Activated CD8-positive, alpha-beta memory T cell treated with anti-CD3 and anti-CD28 coated beads, Interleukin-2, amount 50 U/mL, for 48 hours (primary cell): Measurements from ENCODE around the gene OMA1.

Experiments used
- DNase-seq: peaks from one replicate; pipeline ENCODE4 v3.0.0-alpha.2; 2020

Gene OMA1

GRCh38 chr1:58456470-58456869 is 90.1 kb downstream of the OMA1 start:
- DNase-seq: no peak

DNA sequence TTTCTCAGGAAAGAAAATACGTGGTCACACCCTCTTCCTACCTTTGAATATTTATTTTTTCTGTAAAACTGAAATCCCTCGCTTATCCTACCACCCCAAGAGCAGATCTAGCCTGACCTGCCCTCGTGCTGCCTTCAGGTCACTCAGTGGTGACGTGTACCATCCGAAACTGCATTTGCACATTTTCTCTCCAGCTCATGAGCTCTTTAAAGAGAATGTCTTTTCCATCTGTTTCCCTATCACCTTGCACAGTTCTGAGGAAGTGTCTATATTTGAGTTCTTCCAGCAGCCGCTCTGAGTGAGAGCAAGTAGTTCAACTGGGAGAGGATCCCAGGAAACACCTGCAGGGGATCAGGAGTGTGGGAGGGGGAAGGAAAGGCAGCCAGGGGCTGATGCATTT is 91.7 kb downstream of the OMA1 start:
- DNase-seq: no peak

GRCh38 chr1:58454385-58454784 is 92.1 kb downstream of the OMA1 start:
- no peak for DNase-seq

- no peak for DNase-seq
Observed at GRCh38 chr1:58451560-58452191, 94.8 kb downstream of the OMA1 start.

GRCh38 chr1:58447886-58448285 is 98.6 kb downstream of the OMA1 start:
- DNase-seq: no peak

GRCh38 chr1:58447042-58447441 is 99.5 kb downstream of the OMA1 start:
- DNase-seq: no peak

DNA sequence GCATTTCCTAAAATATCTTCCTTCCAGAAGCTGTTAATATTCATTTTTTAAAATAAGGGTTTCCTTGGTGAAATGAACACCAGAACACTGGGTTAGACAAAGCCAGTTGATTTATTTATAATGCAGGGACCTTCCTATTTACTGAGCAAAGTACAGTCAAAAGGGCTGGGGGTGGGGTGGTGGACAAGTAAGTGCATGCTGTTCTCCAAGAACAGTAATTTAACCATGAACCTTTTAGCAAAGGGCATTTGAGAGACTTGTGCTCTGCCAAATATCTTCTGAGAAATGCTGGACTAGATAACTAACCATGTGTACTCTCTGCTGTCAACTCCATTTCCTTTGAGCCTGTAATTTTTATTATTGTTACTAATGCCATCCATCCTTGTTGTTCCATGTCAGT is 100.2 kb downstream of the OMA1 start:
- no peak for DNase-seq

DNA sequence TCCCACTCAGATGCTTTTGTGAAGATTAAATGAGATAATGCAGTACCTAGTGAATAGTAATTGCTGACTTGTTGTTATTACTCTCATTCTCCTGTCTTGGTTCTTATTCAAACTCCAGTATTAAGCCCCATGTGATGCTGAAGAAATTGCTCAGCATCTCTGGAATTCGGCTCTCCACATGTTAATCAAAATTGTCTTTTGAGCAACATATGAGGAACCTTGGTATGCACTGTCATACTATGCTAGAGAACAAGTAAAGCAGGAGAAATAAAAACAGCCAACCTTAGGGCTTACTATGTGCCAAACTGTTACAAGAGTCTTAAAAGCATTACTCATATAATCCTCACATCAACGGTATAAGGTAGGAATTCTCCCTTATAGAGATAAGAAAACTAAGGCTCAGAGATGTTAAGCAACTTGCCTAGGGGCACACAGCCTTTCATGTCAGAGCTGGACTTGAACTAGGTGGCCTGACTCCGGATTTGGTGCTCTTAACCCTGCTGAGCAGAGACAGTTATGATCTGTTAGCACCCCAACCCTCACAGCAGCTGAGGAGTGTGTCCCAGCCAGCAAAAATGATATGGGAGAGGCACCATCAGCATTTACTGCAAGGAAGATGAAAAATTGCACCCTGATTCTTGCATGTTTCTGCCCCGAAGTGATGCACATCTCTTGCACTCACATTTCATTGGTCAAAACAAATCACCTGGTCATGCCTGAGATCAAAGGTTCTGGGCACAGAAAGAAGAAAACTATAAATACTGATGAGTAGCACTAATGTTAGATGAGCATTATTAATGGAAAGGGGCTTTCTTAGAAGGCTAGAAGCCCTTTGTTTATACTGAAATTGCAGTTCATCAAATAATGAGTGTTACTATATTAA is 102.3 kb downstream of the OMA1 start:
- no peak for DNase-seq

DNA sequence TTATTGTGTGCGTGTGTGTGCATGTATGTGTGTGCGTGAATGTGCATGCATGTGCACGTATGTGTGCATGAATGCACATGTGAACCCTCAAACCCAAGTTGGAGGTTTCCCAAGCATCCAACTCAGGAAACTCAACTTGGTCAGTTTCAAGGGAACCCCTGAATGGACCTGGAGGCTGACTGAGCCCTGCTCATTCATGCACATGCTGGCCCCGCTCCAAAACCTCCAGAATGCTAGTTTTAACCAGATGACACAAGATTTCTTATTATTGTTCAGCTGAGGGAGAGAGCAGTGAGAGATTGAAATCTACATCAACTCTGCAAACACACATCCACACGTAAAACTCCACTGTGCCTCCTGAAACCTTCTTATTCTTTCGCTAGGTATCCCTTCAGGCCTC is 104.4 kb downstream of the OMA1 start:
- DNase-seq: no peak

GRCh38 chr1:58441699-58442098 is 104.8 kb downstream of the OMA1 start:
- DNase-seq: no peak

GRCh38 chr1:58440696-58441095 is 105.8 kb downstream of the OMA1 start:
- DNase-seq: no peak

GRCh38 chr1:58439946-58440345 is 106.6 kb downstream of the OMA1 start:
- no peak for DNase-seq

DNA sequence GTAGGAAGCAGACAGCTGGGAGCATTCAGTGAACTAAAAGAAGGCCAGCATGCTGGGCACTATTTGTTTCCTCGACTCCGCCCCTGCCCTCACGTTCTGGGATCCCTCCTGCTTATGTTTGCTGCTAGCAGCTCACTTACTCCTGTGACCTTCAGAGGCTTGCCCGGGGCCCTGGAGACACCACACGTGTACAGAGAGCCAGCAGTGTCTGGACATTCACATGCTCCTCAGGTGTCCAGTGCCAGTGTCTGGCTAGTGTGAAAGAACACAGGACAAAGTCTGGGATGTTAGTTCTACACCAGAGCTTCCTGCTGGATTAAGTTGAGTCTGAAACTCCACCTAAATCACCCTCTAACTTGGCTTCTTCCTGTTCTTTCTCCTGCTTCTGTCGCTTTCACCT is 108.1 kb downstream of the OMA1 start:
- DNase-seq: no peak

DNA sequence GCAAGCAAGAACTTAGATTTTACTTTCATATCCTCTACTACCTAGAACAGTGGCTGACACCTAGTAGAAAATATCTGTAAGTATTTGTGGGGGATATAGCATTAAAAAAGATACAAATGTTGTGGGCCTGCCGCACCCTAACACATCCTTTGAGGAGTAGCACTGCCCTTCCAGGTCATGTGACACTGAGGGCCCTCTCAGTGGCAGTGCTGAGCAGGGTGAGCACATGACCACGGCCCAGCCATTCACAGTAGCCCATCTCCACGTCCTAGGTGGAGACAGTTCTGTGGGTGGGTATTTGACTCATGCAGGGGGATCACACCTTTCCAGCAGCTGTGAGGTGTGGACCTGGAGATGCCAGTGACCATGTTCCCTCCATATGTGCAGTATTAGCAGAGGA is 108.9 kb downstream of the OMA1 start:
- DNase-seq: no peak

GRCh38 chr1:58436615-58437297 is 109.8 kb downstream of the OMA1 start:
- no peak for DNase-seq

DNA sequence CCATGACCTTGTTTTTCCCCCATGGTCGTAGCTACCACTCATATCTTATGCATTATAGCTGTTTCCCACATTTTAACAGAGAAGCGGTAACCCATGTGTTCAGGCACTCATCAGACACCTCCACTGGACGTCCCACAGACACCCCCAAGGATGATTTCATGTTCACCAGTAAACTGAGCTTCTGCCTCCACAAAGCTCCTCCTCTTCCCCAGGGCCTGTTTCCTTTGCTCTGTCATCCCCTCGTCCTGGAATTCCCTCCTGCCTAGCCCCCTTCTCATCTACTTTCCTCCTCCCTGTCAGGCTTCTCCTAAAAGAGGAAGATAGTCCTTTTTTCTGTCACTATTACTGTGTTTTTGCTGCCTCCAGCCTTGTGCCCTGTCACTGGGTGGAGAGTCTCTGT is 111.2 kb downstream of the OMA1 start:
- DNase-seq: no peak

DNA sequence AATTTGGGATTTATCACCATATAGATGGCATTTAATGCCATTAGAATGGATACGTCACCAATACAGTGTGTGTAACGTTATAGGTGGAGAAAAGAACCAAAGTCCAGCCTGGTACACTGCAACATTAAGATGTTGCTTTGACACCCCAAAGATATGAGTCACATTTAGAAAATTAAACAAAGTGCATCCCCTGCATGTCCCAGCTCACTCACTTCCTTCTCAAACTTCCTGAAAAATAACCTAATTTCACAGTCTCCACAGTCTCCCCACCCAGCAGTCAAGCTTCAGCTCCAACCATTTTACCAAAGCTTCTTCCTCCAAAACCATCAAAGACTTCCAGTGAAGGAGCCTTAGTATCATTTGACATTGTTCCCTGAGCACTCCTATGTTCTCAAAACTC is 111.9 kb downstream of the OMA1 start:
- no peak for DNase-seq

- DNase-seq: no peak
Observed at GRCh38 chr1:58434181-58434580, 112.3 kb downstream of the OMA1 start.

DNA sequence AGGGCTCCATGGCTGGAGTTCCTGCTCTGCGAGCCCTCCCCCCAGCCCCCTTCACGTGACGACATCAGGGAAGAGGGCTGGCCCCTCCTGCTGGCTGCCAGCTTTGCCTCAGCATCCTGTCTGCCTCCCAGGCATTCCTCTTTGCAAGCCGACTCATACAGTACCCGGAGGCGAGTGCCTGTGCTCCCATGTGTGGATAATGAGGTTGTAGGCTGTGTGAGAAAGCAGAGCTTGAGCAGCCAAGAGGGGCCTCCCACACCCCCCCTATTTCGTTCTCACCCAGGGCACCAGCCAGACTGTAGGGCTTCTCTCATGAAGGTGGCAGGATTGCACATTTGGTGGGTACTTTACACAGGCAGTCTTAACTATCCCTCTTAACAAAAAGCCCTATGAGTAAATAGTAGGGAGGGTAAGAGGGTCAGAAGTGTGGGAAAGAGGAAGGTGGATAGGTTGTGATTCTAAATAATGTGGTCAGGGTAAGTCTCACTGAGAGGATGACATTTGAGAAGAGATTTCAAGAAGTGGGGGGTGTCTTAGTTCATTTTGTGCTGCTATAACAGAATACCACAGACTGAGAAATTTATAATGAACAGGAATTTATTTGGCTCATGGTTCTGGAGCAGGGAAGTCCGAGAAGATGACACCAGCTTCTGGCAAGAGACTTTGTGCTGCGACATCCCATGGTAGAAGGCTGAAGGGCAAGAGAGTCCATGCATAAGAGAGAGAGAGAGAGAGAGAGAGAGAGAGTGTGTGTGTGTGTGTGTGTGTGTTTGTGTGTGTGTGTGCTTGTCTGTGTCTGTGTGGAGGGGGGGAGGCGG is 113.5 kb downstream of the OMA1 start:
- no peak for DNase-seq

DNA sequence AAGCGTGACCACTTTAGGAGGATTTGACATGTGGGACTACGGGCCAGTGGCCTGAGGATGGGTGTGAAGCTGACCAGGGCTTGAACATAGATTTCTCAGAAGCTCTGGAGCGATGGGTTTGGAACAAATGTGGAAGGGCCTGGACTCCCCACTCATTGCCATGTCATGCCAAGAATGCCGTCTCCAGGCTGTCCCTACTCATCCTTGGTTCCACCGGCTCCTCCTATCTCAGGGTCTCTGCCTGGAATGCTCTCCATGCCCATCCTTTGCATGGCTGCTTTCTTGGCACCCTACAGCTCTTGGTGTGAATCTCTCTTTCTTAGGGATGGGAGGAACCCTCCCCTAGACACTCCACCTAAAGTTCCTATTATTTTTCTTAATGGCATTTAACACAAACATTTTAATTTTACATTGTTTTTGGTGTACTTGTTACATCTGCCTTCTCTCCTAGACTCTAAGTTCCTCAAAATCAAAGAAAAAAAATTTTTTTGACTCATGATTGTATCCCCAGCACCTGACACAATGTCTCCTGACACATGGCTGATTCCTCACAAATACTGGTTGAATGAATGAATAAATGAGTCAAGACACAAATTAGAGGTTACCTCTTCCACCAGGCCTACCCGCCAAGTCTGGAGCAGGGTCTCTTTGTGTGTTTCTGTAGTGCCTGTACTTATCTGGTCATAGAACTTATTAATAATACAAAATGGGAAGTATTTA is 114.5 kb downstream of the OMA1 start:
- no peak for DNase-seq
